ENCODE measurements around the gene NPTXR. TPM values are rescaled to one million over a fixed set of nuclear protein-coding genes. Genes with fewer than 3 reads are reported as not detected.
"Not testable (repeated sequence)": the region's sequence is repeated elsewhere in the genome, so short reads cannot be mapped to it uniquely, and the experiment has no call there.

Gene NPTXR
- total RNA-seq, 1 donor from 2014 or later, result 0.58 TPM

GRCh38 chr22:38861170-38861876, 17.5 kb upstream of the NPTXR start:
- TF ChIP-seq CTCF (conservative IDR thresholded peaks at IDR 0.05; ENCODE audit: low read depth, low read length), result peak; percentile 23
- no peak for DNase-seq (ENCODE audit: low read depth)
- H3K4me3 ChIP-seq (ENCODE audit: low read depth, low read length), result no peak overlapping the region

GRCh38 chr22:38860283-38861169, 16.7 kb upstream of the NPTXR start:
- DNase-seq (ENCODE audit: low read depth), result no peak
- TF ChIP-seq CTCF (conservative IDR thresholded peaks at IDR 0.05; ENCODE audit: low read depth, low read length), result no peak
- no peak overlapping the region for H3K4me3 ChIP-seq (ENCODE audit: low read depth, low read length)

- H3K4me3 ChIP-seq (ENCODE audit: low read depth, low read length), result no peak overlapping the region
- no peak for DNase-seq (ENCODE audit: low read depth)
- no peak for TF ChIP-seq CTCF (conservative IDR thresholded peaks at IDR 0.05; ENCODE audit: low read depth, low read length)
These were observed 15.9 kb upstream of the NPTXR start for GRCh38 chr22:38859581-38860282.

GRCh38 chr22:38858492-38858891, 14.7 kb upstream of the NPTXR start:
- no peak overlapping the region for H3K4me3 ChIP-seq (ENCODE audit: low read depth, low read length)
- no peak for DNase-seq (ENCODE audit: low read depth)
- TF ChIP-seq CTCF (conservative IDR thresholded peaks at IDR 0.05; ENCODE audit: low read depth, low read length), result no peak

GRCh38 chr22:38854476-38854875, 10.6 kb upstream of the NPTXR start:
- H3K4me3 ChIP-seq (ENCODE audit: low read depth, low read length); DNase-seq (ENCODE audit: low read depth): not testable (repeated sequence)

- DNase-seq (ENCODE audit: low read depth); H3K4me3 ChIP-seq (ENCODE audit: low read depth, low read length): not testable (repeated sequence)
These were observed 10.1 kb upstream of the NPTXR start for GRCh38 chr22:38853883-38854282.

- H3K4me3 ChIP-seq (ENCODE audit: low read depth, low read length), result no peak overlapping the region
- TF ChIP-seq CTCF (conservative IDR thresholded peaks at IDR 0.05; ENCODE audit: low read depth, low read length), result no peak
- DNase-seq (ENCODE audit: low read depth), result no peak
These were observed 9.4 kb upstream of the NPTXR start for GRCh38 chr22:38853196-38853651.

All from epithelial cell of proximal tubule (primary cell).